ENCODE measurements around the gene PERP. TPM values are rescaled to one million over a fixed set of nuclear protein-coding genes. Genes with fewer than 3 reads are reported as not detected.

Gene PERP
- total RNA-seq: 10 to 100 TPM in 3 of 4 donors, 1 to 10 TPM in 1; 7.4 to 84.8 (median 46.2) TPM

GRCh38 chr6:138107078-138107751 lies at the start of gene PERP:
Gene PERP, minus strand, starts transcription at chr6:138107419. Its CDS starts 79 bp downstream, at chr6:138107340.
- peak; percentile 94 to 97 for TF ChIP-seq POLR2A (IDR thresholded peaks at IDR 0.05)
- TF ChIP-seq CTCF (IDR thresholded peaks at IDR 0.05): peak in 1 of 6 experiments; percentile 11
- peak; percentile 46 to 94 (median 91) for DNase-seq
- Histone ChIP-seq H3K27me3 (no peaks in the 10 kb centered on the region), H3K9me3 (no peaks in the 10 kb centered on the region), H3K4me1 (peaks cover 0 to 12% (median 6%) of the 10 kb centered on the region in 4 donors), H3K27ac (peak within 1 kb of the TSS; percentile 61 to 96 (median 92)), H3K4me3 (peak within 1 kb of the TSS; percentile 57 to 75 (median 69)), H3K36me3 (no peaks in the 10 kb centered on the region)

GRCh38 chr6:138155443-138155842 lies 48.2 kb upstream of the PERP start:
- Histone ChIP-seq H3K36me3 (no peaks in the 10 kb centered on the region), H3K9me3 (no peaks in the 10 kb centered on the region), H3K27ac (no peak overlapping the region), H3K27me3 (no peaks in the 10 kb centered on the region), H3K4me3 (no peak overlapping the region), H3K4me1 (no peaks in the 10 kb centered on the region)
- TF ChIP-seq CTCF (IDR thresholded peaks at IDR 0.05) (no peak), POLR2A (IDR thresholded peaks at IDR 0.05) (no peak)
- DNase-seq: no peak

GRCh38 chr6:138146544-138146943 lies 39.3 kb upstream of the PERP start:
- H3K27ac ChIP-seq: no peak overlapping the region
- no peak for TF ChIP-seq POLR2A (IDR thresholded peaks at IDR 0.05)
- TF ChIP-seq CTCF (IDR thresholded peaks at IDR 0.05): no peak
- DNase-seq: no peak
- no peaks in the 10 kb centered on the region for H3K36me3 ChIP-seq
- no peak overlapping the region for H3K4me3 ChIP-seq
- H3K9me3 ChIP-seq: no peaks in the 10 kb centered on the region
- H3K27me3 ChIP-seq: no peaks in the 10 kb centered on the region
- no peaks in the 10 kb centered on the region for H3K4me1 ChIP-seq

- Histone ChIP-seq H3K27ac (no peak overlapping the region), H3K4me3 (no peak overlapping the region), H3K4me1 (no peaks in the 10 kb centered on the region), H3K27me3 (no peaks in the 10 kb centered on the region), H3K9me3 (no peaks in the 10 kb centered on the region), H3K36me3 (no peaks in the 10 kb centered on the region)
- TF ChIP-seq CTCF (IDR thresholded peaks at IDR 0.05) (no peak), POLR2A (IDR thresholded peaks at IDR 0.05) (no peak)
- DNase-seq: no peak
Measured at GRCh38 chr6:138145402-138145801, 38.2 kb upstream of the PERP start.

GRCh38 chr6:138142806-138143205 lies 35.6 kb upstream of the PERP start:
- no peaks in the 10 kb centered on the region for H3K27me3 ChIP-seq
- DNase-seq: no peak
- no peaks in the 10 kb centered on the region for H3K36me3 ChIP-seq
- no peak for TF ChIP-seq CTCF (IDR thresholded peaks at IDR 0.05)
- no peak overlapping the region for H3K27ac ChIP-seq
- H3K9me3 ChIP-seq: no peaks in the 10 kb centered on the region
- no peaks in the 10 kb centered on the region for H3K4me1 ChIP-seq
- no peak overlapping the region for H3K4me3 ChIP-seq
